ENCODE data around the gene ZBTB2.
"Not testable (repeated sequence)": the region's sequence is repeated elsewhere in the genome, so short reads cannot be mapped to it uniquely, and the experiment has no call there.

ZBTB2 gene

DNA sequence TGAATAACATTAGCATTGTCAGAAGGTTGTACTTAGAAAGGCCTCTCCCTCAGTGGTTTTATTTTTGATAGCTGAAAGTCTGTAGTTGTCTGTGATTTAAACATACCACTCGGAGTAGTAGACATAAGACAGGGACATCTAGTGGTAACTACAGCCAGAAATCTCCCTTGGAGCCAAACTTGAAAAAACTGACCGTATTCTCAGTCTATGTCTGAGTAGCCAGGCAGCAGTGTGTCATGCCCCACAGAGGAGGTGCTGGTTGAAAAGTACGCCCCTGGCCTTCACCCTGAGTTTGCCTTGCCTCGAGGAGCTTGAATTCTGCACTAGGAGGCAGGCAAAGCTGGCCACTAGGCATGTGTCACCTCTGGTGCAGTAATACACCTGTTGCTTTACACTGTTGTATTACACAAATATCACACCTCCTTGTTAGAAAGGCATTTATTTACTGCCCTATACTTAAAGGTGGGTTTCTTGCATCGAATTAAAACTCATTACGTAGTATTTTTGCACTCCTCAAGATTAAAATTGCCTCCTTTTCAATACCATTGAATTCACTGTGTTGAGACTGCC is 20.8 kb downstream of the ZBTB2 start:
- DNase-seq (ENCODE audit: low read depth), result no peak

DNA sequence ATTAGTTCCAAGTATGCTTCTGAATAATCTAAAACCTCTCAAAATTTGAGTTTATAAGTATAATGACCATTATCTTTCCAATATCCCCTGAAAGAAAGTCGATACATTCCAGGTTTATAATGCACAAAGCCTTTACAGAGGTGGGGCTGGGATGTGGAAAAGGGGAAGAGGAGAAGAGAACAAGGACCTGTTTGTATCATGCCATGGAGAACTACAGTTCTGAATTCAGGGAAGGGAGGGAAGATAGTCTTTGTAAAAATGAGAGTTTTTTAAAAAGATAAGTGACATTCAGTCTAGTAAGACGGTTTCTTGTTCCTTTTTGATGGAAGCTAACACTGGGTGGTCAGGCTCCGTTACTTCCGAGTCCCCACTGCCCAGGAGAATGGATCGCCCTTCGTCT is 26.1 kb downstream of the ZBTB2 start:
- no peak for DNase-seq (ENCODE audit: low read depth)

DNA sequence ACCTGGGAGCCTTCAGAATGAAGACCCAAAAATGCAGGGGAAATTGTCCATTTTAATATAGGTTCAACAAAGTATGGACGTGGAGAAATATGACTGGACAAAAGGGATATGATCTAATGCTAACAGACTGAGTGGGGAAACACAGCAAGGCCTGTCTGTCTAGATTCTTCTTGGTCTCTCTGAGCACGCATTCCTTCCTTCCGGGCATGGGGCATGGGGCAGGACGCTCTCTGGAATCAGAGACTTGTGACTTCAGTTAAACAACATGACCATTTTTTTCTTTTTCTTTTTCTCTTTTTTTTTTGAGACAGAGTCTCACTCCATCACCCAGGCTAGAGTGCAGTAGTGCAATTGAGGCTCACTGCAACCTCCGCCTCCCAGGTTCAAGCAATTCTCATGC is 31.9 kb downstream of the ZBTB2 start:
- no peak for DNase-seq (ENCODE audit: low read depth)

DNA sequence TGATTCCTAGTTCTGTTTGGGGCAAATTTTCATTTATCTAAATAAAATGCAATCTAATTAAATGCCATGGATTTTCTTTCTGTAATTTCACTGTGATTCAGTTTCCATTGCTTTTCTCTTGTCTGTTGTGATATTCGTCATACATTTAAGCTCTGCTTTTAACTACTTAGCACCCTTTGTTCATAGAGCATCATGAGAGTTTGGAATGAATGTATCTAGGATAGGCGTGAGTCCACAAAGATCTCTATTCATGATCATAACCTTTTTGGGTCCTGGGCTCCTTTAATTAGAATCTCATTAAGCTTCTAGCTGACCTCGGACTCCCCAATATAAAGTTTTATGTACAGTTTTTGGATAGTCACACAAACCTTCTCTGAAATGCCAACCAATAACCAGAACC is 32.9 kb downstream of the ZBTB2 start:
- DNase-seq (ENCODE audit: low read depth), result no peak

DNA sequence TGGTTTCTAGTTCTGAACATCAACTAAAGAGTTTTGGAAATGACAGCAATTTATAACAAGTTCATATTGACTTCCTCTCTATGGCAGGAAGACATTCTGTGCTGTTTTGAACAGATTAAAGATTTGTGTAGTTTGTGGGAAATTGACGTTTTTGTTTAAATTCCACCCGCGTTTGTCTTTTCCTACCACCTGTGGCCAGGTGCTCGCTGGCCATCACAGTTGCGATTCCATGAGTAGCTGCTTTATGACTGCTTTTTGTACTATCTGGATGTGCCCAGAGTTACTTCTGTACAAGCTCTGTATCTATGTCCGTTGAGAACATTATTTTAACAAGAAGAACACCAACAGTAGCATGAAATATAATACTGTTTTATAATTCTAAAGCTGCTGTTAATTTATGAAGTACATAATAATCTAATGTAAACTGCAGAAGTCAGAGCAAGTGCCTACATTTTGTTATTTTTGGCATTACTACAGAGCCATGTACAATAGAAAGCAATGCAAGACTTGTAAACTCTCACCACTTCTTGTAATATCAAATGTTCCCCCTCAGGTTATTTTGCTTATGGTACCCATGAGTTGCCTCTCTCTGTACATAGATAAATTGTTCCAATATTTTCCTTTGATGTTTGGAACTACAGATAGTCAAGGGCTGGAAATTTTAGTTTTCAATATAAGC is 33.5 kb downstream of the ZBTB2 start:
- DNase-seq (ENCODE audit: low read depth), result no peak

DNA sequence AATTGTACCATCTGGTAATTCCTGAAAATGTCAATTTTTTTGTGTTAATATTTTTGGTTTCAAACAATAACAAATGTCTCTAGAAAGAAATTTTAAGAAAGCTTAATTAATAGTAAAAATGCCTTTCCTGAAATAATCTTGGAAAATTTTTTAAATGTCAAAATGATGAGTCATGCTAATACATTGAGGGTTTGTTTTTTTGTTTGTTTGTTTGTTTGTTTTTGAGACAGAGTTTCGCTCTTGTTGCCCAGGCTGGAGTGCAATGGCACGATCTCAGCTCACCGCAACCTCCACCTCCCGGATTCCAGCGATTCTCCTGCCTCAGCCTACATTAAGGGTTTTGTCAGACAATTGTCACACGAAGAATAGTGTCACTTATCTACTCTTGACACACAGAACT is 34.4 kb downstream of the ZBTB2 start:
- not testable (repeated sequence) for DNase-seq (ENCODE audit: low read depth)

DNA sequence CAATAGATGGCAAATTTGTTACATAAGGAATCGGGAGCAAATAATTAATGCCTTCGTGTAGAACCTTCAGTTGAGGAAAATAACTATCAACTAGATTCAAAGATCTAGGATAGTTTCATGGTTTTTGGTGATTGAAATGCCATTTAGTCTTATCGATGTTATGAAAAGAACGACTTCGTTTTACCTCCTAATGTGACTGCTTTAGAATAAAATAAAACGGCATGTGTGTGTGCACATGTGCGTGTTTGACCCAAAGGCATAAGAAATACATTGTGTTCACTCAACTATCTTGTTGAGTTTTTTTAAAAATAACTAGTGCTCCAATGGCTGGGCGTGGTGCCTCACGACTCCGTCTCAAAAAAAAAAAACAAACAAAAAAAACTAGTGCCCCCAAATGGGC is 37.6 kb downstream of the ZBTB2 start:
- DNase-seq (ENCODE audit: low read depth), result no peak

DNA sequence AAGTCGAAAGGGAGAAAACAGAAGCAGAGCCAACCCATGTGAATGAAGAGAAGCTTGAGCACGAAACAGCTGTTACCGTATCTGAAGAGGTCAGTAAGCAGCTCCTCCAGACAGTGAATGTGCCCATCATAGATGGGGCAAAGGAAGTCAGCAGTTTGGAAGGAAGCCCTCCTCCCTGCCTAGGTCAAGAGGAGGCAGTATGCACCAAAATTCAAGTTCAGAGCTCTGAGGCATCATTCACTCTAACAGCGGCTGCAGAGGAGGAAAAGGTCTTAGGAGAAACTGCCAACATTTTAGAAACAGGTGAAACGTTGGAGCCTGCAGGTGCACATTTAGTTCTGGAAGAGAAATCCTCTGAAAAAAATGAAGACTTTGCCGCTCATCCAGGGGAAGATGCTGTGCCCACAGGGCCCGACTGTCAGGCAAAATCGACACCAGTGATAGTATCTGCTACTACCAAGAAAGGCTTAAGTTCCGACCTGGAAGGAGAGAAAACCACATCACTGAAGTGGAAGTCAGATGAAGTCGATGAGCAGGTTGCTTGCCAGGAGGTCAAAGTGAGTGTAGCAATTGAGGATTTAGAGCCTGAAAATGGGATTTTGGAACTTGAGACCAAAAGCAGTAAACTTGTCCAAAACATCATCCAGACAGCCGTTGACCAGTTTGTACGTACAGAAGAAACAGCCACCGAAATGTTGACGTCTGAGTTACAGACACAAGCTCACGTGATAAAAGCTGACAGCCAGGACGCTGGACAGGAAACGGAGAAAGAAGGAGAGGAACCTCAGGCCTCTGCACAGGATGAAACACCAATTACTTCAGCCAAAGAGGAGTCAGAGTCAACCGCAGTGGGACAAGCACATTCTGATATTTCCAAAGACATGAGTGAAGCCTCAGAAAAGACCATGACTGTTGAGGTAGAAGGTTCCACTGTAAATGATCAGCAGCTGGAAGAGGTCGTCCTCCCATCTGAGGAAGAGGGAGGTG is 38.7 kb downstream of the ZBTB2 start:
- DNase-seq (ENCODE audit: low read depth), result no peak

DNA sequence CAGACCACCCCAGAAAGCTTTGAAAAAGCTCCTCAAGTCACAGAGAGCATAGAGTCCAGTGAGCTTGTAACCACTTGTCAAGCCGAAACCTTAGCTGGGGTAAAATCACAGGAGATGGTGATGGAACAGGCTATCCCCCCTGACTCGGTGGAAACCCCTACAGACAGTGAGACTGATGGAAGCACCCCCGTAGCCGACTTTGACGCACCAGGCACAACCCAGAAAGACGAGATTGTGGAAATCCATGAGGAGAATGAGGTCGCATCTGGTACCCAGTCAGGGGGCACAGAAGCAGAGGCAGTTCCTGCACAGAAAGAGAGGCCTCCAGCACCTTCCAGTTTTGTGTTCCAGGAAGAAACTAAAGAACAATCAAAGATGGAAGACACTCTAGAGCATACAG is 39.6 kb downstream of the ZBTB2 start:
- no peak for DNase-seq (ENCODE audit: low read depth)

DNA sequence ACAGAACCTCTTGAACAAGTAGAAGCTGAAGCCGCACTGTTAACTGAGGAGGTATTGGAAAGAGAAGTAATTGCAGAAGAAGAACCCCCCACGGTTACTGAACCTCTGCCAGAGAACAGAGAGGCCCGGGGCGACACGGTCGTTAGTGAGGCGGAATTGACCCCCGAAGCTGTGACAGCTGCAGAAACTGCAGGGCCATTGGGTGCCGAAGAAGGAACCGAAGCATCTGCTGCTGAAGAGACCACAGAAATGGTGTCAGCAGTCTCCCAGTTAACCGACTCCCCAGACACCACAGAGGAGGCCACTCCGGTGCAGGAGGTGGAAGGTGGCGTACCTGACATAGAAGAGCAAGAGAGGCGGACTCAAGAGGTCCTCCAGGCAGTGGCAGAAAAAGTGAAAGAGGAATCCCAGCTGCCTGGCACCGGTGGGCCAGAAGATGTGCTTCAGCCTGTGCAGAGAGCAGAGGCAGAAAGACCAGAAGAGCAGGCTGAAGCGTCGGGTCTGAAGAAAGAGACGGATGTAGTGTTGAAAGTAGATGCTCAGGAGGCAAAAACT is 40.1 kb downstream of the ZBTB2 start:
- no peak for DNase-seq (ENCODE audit: low read depth)

DNA sequence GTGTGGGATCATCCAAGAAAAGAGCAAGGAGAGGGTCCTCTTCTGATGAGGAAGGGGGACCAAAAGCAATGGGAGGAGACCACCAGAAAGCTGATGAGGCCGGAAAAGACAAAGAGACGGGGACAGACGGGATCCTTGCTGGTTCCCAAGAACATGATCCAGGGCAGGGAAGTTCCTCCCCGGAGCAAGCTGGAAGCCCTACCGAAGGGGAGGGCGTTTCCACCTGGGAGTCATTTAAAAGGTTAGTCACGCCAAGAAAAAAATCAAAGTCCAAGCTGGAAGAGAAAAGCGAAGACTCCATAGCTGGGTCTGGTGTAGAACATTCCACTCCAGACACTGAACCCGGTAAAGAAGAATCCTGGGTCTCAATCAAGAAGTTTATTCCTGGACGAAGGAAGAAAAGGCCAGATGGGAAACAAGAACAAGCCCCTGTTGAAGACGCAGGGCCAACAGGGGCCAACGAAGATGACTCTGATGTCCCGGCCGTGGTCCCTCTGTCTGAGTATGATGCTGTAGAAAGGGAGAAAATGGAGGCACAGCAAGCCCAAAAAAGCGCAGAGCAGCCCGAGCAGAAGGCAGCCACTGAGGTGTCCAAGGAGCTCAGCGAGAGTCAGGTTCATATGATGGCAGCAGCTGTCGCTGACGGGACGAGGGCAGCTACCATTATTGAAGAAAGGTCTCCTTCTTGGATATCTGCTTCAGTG is 40.8 kb downstream of the ZBTB2 start:
- no peak for DNase-seq (ENCODE audit: low read depth)

DNA sequence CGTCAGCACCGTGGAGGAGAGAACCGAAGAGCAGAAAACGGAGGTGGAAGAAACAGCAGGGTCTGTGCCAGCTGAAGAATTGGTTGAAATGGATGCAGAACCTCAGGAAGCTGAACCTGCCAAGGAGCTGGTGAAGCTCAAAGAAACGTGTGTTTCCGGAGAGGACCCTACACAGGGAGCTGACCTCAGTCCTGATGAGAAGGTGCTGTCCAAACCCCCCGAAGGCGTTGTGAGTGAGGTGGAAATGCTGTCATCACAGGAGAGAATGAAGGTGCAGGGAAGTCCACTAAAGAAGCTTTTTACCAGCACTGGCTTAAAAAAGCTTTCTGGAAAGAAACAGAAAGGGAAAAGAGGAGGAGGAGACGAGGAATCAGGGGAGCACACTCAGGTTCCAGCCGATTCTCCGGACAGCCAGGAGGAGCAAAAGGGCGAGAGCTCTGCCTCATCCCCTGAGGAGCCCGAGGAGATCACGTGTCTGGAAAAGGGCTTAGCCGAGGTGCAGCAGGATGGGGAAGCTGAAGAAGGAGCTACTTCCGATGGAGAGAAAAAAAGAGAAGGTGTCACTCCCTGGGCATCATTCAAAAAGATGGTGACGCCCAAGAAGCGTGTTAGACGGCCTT is 41.6 kb downstream of the ZBTB2 start:
- DNase-seq (ENCODE audit: low read depth), result no peak

DNA sequence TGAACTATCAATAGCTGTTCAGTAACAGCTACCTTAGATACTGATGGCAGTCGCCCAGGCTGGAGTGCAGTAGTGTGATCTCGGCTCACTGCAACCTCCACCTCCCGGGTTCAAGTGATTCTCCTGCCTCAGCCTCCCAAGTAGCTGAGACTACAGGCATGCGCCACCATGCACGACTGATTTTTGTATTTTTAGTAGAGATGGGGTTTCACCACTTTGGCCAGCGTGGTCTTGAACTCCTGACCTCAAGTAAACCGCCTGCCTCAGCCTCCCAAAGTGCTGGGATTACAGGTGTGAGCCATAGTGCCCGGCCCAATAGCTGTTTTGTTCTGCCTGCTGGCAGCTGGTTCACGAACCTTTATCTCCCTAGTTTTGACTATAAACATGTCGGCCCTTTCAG is 48.6 kb downstream of the ZBTB2 start:
- DNase-seq (ENCODE audit: low read depth), result not testable (repeated sequence)

DNA sequence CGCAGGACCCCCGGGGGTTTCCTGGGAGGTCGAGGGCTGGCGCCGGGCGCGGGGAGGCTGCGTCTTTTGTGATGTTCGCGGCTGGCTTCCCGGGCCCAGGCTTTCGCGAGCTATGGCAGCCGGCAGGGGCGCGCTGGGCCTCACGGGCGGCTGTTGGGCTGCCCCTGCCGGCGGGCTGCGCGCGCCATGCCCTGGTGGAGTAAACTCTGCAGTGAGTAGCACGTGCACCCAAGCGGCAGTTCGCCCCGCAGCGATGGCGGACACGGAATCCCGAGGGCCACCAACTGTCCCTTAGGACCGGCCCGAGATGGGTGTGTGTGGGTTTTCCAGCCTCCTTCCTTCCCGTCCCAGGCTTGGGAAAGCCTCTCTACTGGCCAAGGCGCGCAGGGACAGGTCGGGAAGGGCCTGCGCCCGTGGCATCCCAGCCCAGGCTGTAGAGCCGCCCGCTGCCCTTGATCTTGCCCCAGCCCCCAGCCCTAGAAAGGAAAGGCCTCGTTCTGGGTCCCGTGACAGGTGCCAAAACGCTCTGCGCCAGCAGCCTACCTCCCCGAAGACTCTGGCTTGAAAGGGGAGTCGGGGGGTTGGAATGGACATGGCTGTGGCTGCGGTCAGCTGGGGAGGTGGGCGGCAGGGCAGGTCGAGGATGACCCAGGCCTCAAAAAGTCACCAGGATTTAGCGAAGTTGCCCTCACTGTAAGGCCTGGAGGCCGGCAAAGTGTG is 49.7 kb downstream of the ZBTB2 start:
- DNase-seq (ENCODE audit: low read depth), result no peak

DNA sequence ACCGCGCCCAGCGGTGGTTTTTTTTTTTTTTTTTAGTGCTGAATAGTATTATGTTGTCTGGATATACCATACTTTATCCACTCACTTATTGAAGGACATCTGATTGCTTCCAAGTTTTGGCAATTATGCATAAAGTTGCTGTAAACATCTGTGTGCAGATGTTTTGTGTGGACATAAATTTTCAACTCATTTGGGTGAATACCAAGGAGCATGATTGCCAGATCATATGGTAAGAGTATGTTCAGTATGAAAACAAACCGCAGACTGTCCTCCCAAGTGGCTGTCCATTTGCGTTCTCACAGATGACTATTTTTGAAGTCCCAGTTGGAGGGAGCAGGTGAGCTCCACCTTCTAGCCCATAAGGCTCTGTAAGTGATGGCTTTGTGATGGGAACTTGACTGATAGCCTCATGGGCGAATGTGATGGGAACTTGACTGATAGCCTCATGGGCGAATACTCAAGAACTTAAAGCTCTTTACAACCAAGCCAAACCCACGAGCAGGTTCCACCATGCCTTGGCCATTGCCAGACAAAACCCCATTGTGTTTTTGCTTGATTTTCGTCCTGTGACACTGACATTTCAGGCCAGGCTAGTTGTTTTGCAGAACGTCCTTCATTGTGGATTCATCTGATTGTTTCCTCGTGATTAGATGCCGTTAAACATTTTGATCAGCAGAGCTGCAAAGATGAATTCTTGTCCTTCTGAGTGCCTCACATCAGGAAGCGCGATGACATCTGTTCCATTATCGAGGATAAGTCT is 51.0 kb downstream of the ZBTB2 start:
- DNase-seq (ENCODE audit: low read depth), result no peak

DNA sequence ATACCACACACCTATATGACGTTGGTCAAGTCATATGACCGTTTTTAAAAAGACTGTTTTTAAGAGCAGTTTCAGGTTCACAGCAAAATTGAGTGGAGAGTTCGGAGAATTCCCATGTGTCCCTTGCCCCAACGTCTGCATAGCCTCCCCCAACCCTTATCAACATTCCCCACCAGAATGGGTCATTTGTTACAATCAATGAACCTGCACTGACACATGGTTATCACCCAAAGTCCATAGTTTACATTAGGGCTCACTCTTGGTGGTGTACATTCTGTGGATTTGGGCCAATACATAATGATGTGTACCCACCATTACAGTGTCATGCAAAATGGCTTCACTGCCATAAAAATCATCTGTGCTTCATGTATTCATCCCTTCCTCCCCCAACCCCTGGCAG is 52.0 kb downstream of the ZBTB2 start:
- DNase-seq (ENCODE audit: low read depth), result no peak

DNA sequence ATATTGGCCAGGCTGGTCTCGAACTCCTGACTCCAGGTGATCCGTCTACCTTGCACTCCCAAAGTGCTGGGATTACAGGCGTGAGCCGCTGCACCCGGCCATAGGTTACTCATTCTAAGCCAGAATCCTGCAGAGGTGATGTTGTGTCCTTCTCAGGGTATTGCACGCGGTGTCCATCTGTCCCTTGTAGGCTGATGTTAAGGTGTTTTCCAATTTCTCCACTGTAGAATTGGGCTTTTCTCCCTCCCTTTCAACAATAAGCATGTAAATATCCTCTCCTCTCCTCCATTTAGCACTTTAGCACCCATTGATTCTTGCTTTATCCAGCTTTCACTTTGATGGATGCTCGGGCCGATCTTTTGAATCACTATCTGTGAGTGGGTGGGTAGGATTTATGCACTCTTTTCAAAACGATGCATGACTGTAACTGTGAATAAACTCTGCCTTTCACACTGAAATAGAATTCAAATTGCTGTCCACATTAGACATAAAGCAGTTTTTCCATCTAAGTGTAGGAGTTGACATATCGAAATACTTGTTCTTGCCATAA is 52.6 kb downstream of the ZBTB2 start:
- no peak for DNase-seq (ENCODE audit: low read depth)

DNA sequence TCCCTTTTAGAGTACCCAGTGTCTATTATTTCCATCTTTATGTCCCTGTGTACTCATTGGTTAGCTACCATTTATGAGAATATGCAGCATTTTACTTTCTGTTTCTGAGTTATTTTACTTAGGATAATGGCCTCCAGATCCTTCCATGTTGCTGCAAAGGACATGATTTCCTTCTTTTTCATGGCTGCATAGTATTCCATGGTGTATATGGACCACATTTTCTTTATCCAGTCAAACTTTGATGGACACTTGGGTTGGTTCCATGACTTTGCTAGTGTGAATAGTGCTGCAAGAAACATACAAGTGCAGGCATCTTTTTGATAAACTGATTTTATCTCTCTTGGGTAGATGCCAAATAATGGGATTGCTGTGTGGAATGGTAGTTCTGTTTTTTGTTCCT is 55.4 kb downstream of the ZBTB2 start:
- no peak for DNase-seq (ENCODE audit: low read depth)

DNA sequence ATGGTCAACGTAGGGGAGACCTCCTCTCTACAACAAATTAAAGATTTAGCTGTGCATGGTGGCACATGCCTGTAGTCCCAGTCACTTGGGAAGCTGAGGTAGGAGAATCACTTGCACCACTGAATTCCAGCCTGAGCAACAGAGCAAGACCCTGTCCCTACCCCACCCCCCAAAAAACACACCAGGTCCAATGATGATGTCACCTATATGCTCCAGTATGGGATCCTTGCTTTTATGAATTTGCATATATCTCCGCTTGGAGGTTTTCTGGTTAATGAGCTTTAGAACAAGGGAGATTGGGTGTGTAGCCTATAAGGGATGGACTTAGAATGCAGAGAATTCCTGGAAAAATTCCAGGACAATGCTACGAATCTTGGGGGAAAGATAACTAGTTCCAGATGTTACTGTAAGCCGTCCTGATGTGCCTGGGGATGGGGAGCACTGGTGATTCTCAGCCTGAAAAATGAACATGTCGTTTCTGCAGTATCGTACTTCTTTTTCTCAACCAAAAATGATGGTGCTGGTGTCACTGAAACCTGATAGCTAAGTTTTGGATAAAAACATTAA is 61.1 kb downstream of the ZBTB2 start:
- DNase-seq (ENCODE audit: low read depth), result no peak

DNA sequence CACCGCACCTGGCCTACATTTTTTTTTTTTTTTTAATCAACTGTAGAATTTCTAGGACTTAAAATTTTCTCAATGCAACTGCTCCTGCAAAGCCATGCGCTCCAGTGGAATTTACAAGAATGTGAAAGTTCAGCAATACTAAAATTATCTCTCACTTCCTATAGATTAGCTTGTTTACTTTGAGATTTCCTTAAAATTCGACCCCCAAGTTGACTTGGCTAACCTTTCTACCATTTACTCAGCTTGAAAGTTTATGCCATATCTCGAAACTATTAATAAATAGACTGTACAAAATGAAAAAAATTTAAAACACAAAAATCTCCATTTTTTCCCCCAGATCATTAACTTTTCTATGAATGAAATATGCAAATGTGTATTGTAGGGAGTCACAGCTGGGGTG is 64.3 kb downstream of the ZBTB2 start:
- DNase-seq (ENCODE audit: low read depth), result no peak
